ENCODE results near the gene TSHZ1. TPM values are rescaled to one million over a fixed set of nuclear protein-coding genes. Genes with fewer than 3 reads are reported as not detected.
"Not testable (repeated sequence)": the region's sequence is repeated elsewhere in the genome, so short reads cannot be mapped to it uniquely, and the experiment has no call there.

TSHZ1 gene
- total and polyA plus RNA-seq, 4 experiments from 2014 or later = 0.84 to 32.0 (median 18.3) TPM

GRCh38 chr18:75321431-75321830 lies 110.8 kb downstream of the TSHZ1 start:
- Histone ChIP-seq H3K36me3 (ENCODE audit: insufficient read depth, low read length) (no peaks in the 10 kb centered on the region), H3K27me3 (ENCODE audit: insufficient read depth, low read length) (no peaks in the 10 kb centered on the region), H3K4me3 (ENCODE audit: low read length in 2 of 2) (no peak overlapping the region), H3K4me1 (ENCODE audit: insufficient read depth, low read length) (no peaks in the 10 kb centered on the region), H3K27ac (ENCODE audit: low read depth, low read length) (no peak overlapping the region), H3K9me3 (ENCODE audit: control insufficient read depth in 1 of 2, low read length in 2 of 2) (no peaks in the 10 kb centered on the region)
- Mint-ChIP-seq H3K27me3 (peaks cover 2 to 8% of the 10 kb centered on the region in 2 donors), H3K36me3 (peaks cover 0 to 1% of the 10 kb centered on the region in 2 donors), H3K9me3 (peaks cover 0 to 15% (median 12%) of the 10 kb centered on the region in 8 donors), H3K4me1 (no peaks in the 10 kb centered on the region), H3K27ac (peak overlapping the region in 1 of 7 donors; percentile 46), H3K4me3 (no peak overlapping the region)
- intact Hi-C loops (cut with micrococcal nuclease) = no loop called here
- POLR2A ChIA-PET (ENCODE audit: partially characterized antibody) = no interaction called here
- DNase-seq = no peak
- CTCF ChIA-PET (ENCODE audit: partially characterized antibody) = no interaction called here

GRCh38 chr18:75322206-75322605 lies 111.6 kb downstream of the TSHZ1 start:
- H3K4me1 Mint-ChIP-seq = no peaks in the 10 kb centered on the region
- peaks cover 0 to 20% (median 16%) of the 10 kb centered on the region in 8 donors for H3K9me3 Mint-ChIP-seq
- DNase-seq = no peak
- intact Hi-C loops (cut with micrococcal nuclease) = no loop called here
- Histone ChIP-seq H3K27ac (ENCODE audit: low read depth, low read length) (no peak overlapping the region), H3K4me3 (ENCODE audit: low read length in 2 of 2) (no peak overlapping the region), H3K9me3 (ENCODE audit: control insufficient read depth in 1 of 2, low read length in 2 of 2) (no peaks in the 10 kb centered on the region), H3K36me3 (ENCODE audit: insufficient read depth, low read length) (no peaks in the 10 kb centered on the region), H3K4me1 (ENCODE audit: insufficient read depth, low read length) (no peaks in the 10 kb centered on the region), H3K27me3 (ENCODE audit: insufficient read depth, low read length) (no peaks in the 10 kb centered on the region)
- POLR2A ChIA-PET (ENCODE audit: partially characterized antibody) = no interaction called here
- no peak overlapping the region for H3K4me3 Mint-ChIP-seq
- H3K27me3 Mint-ChIP-seq = peaks cover 2 to 8% of the 10 kb centered on the region in 2 donors
- no peak overlapping the region for H3K27ac Mint-ChIP-seq
- CTCF ChIA-PET (ENCODE audit: partially characterized antibody) = no interaction called here
- H3K36me3 Mint-ChIP-seq = peaks cover 0 to 4% of the 10 kb centered on the region in 2 donors

GRCh38 chr18:75323821-75324585 lies 113.4 kb downstream of the TSHZ1 start:
- no peak overlapping the region for H3K4me3 ChIP-seq (ENCODE audit: low read length in 2 of 2)
- H3K36me3 Mint-ChIP-seq = peaks cover 0 to 9% of the 10 kb centered on the region in 2 donors
- peaks cover 0 to 31% (median 22%) of the 10 kb centered on the region in 8 donors for H3K9me3 Mint-ChIP-seq
- H3K27me3 Mint-ChIP-seq = peaks cover 2 to 4% of the 10 kb centered on the region in 2 donors
- ChIA-PET CTCF (ENCODE audit: partially characterized antibody) (no interaction called here), POLR2A (ENCODE audit: partially characterized antibody) (no interaction called here)
- no peaks in the 10 kb centered on the region for H3K36me3 ChIP-seq (ENCODE audit: insufficient read depth, low read length)
- no peaks in the 10 kb centered on the region for H3K4me1 ChIP-seq (ENCODE audit: insufficient read depth, low read length)
- no peak for DNase-seq
- H3K27me3 ChIP-seq (ENCODE audit: insufficient read depth, low read length) = no peaks in the 10 kb centered on the region
- no peak overlapping the region for H3K27ac Mint-ChIP-seq
- no peaks in the 10 kb centered on the region for H3K9me3 ChIP-seq (ENCODE audit: control insufficient read depth in 1 of 2, low read length in 2 of 2)
- H3K4me1 Mint-ChIP-seq = no peaks in the 10 kb centered on the region
- no peak overlapping the region for H3K27ac ChIP-seq (ENCODE audit: low read depth, low read length)
- H3K4me3 Mint-ChIP-seq = no peak overlapping the region
- intact Hi-C loops (cut with micrococcal nuclease) = no loop called here

- Mint-ChIP-seq H3K4me3 (no peak overlapping the region), H3K27ac (no peak overlapping the region), H3K27me3 (peaks cover 2 to 4% of the 10 kb centered on the region in 2 donors), H3K4me1 (no peaks in the 10 kb centered on the region), H3K36me3 (peaks cover 0 to 9% of the 10 kb centered on the region in 2 donors), H3K9me3 (peaks cover 0 to 31% (median 22%) of the 10 kb centered on the region in 8 donors)
- no peak for DNase-seq
- ChIA-PET CTCF (ENCODE audit: partially characterized antibody) (no interaction called here), POLR2A (ENCODE audit: partially characterized antibody) (no interaction called here)
- no peak overlapping the region for H3K4me3 ChIP-seq (ENCODE audit: low read length in 2 of 2)
- no peaks in the 10 kb centered on the region for H3K4me1 ChIP-seq (ENCODE audit: insufficient read depth, low read length)
- no peaks in the 10 kb centered on the region for H3K27me3 ChIP-seq (ENCODE audit: insufficient read depth, low read length)
- intact Hi-C loops (cut with micrococcal nuclease) = no loop called here
- no peak overlapping the region for H3K27ac ChIP-seq (ENCODE audit: low read depth, low read length)
- H3K9me3 ChIP-seq (ENCODE audit: control insufficient read depth in 1 of 2, low read length in 2 of 2) = no peaks in the 10 kb centered on the region
- H3K36me3 ChIP-seq (ENCODE audit: insufficient read depth, low read length) = no peaks in the 10 kb centered on the region
Measured at GRCh38 chr18:75324686-75325257, 114.2 kb downstream of the TSHZ1 start.

- peaks cover 0 to 31% (median 22%) of the 10 kb centered on the region in 8 donors for H3K9me3 Mint-ChIP-seq
- H3K27ac ChIP-seq (ENCODE audit: low read depth, low read length); H3K36me3 ChIP-seq (ENCODE audit: insufficient read depth, low read length); H3K4me3 Mint-ChIP-seq; POLR2A ChIA-PET (ENCODE audit: partially characterized antibody); intact Hi-C loops (cut with micrococcal nuclease); CTCF ChIA-PET (ENCODE audit: partially characterized antibody); H3K27ac Mint-ChIP-seq; H3K4me1 Mint-ChIP-seq; DNase-seq; H3K9me3 ChIP-seq (ENCODE audit: control insufficient read depth in 1 of 2, low read length in 2 of 2); H3K4me3 ChIP-seq (ENCODE audit: low read length in 2 of 2); H3K27me3 ChIP-seq (ENCODE audit: insufficient read depth, low read length); H3K36me3 Mint-ChIP-seq; H3K4me1 ChIP-seq (ENCODE audit: insufficient read depth, low read length); H3K27me3 Mint-ChIP-seq: not testable (repeated sequence)
Measured at GRCh38 chr18:75329753-75330152, 119.2 kb downstream of the TSHZ1 start.

GRCh38 chr18:75330308-75330707 lies 119.7 kb downstream of the TSHZ1 start:
- no peak overlapping the region for H3K4me3 ChIP-seq (ENCODE audit: low read length in 2 of 2)
- Mint-ChIP-seq H3K4me1 (no peaks in the 10 kb centered on the region), H3K27me3 (peaks cover 0 to 1% of the 10 kb centered on the region in 2 donors), H3K36me3 (peaks cover 0 to 9% of the 10 kb centered on the region in 2 donors), H3K4me3 (no peak overlapping the region), H3K9me3 (peaks cover 0 to 28% (median 21%) of the 10 kb centered on the region in 8 donors), H3K27ac (no peak overlapping the region)
- DNase-seq = no peak
- no peaks in the 10 kb centered on the region for H3K4me1 ChIP-seq (ENCODE audit: insufficient read depth, low read length)
- POLR2A ChIA-PET (ENCODE audit: partially characterized antibody) = no interaction called here
- H3K36me3 ChIP-seq (ENCODE audit: insufficient read depth, low read length) = no peaks in the 10 kb centered on the region
- intact Hi-C loops (cut with micrococcal nuclease) = no loop called here
- CTCF ChIA-PET (ENCODE audit: partially characterized antibody) = interaction anchor here (0.6 kb wide), 1 partner anchor 75 kb away, joined by 3 read pairs; no protein-coding TSS in a partner anchor
- no peaks in the 10 kb centered on the region for H3K9me3 ChIP-seq (ENCODE audit: control insufficient read depth in 1 of 2, low read length in 2 of 2)
- no peaks in the 10 kb centered on the region for H3K27me3 ChIP-seq (ENCODE audit: insufficient read depth, low read length)
- no peak overlapping the region for H3K27ac ChIP-seq (ENCODE audit: low read depth, low read length)

- intact Hi-C loops (cut with micrococcal nuclease) = no loop called here
- Histone ChIP-seq H3K4me1 (ENCODE audit: insufficient read depth, low read length) (no peaks in the 10 kb centered on the region), H3K4me3 (ENCODE audit: low read length in 2 of 2) (no peak overlapping the region), H3K9me3 (ENCODE audit: control insufficient read depth in 1 of 2, low read length in 2 of 2) (no peaks in the 10 kb centered on the region), H3K27me3 (ENCODE audit: insufficient read depth, low read length) (no peaks in the 10 kb centered on the region), H3K36me3 (ENCODE audit: insufficient read depth, low read length) (no peaks in the 10 kb centered on the region), H3K27ac (ENCODE audit: low read depth, low read length) (no peak overlapping the region)
- Mint-ChIP-seq H3K9me3 (no peaks in the 10 kb centered on the region), H3K36me3 (no peaks in the 10 kb centered on the region), H3K27me3 (peaks cover 0 to 1% of the 10 kb centered on the region in 2 donors), H3K4me1 (no peaks in the 10 kb centered on the region), H3K4me3 (no peak overlapping the region), H3K27ac (no peak overlapping the region)
- CTCF ChIA-PET (ENCODE audit: partially characterized antibody) = no interaction called here
- POLR2A ChIA-PET (ENCODE audit: partially characterized antibody) = no interaction called here
- DNase-seq = no peak
Measured at GRCh38 chr18:75334869-75335268, 124.3 kb downstream of the TSHZ1 start.
